22Rv1 (cell line): Measurements from ENCODE around the gene THAP3.

Source experiments
- CTCF ChIP-seq: fragments of 450-650 bp; IDR thresholded peaks from 2 replicates; pipeline ENCODE4 v1.5.1; 2017; ENCODE audit warnings: mild to moderate bottlenecking
- ZFX ChIP-seq: fragments of 450-650 bp; IDR thresholded peaks from 2 replicates; pipeline ENCODE4 v1.6.1; 2017; ENCODE audit warnings: antibody characterized with exemption, borderline replicate concordance

- TF ChIP-seq CTCF (no peak), ZFX (no peak)
Observed at GRCh38 chr1:6600410-6601048, 24.1 kb upstream of the THAP3 start.
